Naive thymus-derived CD8-positive, alpha-beta T cell (primary cell): ENCODE results near the gene EIF5. TPM values are rescaled to one million over a fixed set of nuclear protein-coding genes. Genes with fewer than 3 reads are reported as not detected.

Source experiments
- ATAC-seq, 2 donors: fragments of 150-1000 bp; cut with Tn5 transposase in 1 of 2; sonication (Bioruptor Pico), chemical (Tn5 transposase) in 1 of 2; 1 replicate in 1 of 2; 2 replicates in 1 of 2; pipeline ENCODE4 v1.10.0; 2021; ENCODE audit warnings: mild to moderate bottlenecking in 2 of 2, moderate library complexity in 2 of 2
- POLR2A ChIA-PET: fragments of 350-600 bp; sonication (Branson Sonifier 250); formaldehyde crosslinking; loops from one replicate; lab custom pipeline; 2021; ENCODE audit warnings: antibody characterized with exemption; lab: Charles Lee
- DNase-seq, 10 donors: peaks; one replicate each; pipeline versions ENCODE4 v3.0.0 to v3.0.0-alpha.2; 2020 to 2022
- H3K27ac Mint-ChIP-seq, 10 donors: one replicate each; pipeline ENCODE4 v1.8.0; 2020 to 2022; ENCODE audit warnings: mild to moderate bottlenecking in 10 of 10, mixed read lengths in 10 of 10, moderate library complexity in 4 of 10, inconsistent platforms in 1 of 10
- H3K27me3 Mint-ChIP-seq, 5 donors: one replicate each; pipeline ENCODE4 v1.8.0; 2021 to 2022; ENCODE audit warnings: mixed read lengths in 5 of 5
- H3K36me3 Mint-ChIP-seq, 3 donors: one replicate each; pipeline ENCODE4 v1.8.0; 2020 to 2022; ENCODE audit warnings: mixed read lengths in 3 of 3, mild to moderate bottlenecking in 2 of 3, inconsistent platforms in 1 of 3
- H3K4me1 Mint-ChIP-seq, 4 donors: one replicate each; pipeline ENCODE4 v1.8.0; 2021 to 2022; ENCODE audit warnings: mixed read lengths in 4 of 4
- H3K4me3 Mint-ChIP-seq, 10 donors: one replicate each; pipeline ENCODE4 v1.8.0; 2020 to 2022; ENCODE audit warnings: mild to moderate bottlenecking in 10 of 10, mixed read lengths in 10 of 10, moderate library complexity in 6 of 10, inconsistent platforms in 1 of 10
- H3K9me3 Mint-ChIP-seq, 9 donors: one replicate each; pipeline ENCODE4 v1.8.0; 2020 to 2022; ENCODE audit warnings: mixed read lengths in 9 of 9, mild to moderate bottlenecking in 3 of 9, inconsistent platforms in 1 of 9, moderate library complexity in 1 of 9
- polyA plus RNA-seq, 3 donors: library from polyadenylated mRNA; unstranded; fragments of 300-500 nt; fragmentation: Illumina TruSeq; gene quantifications; one replicate each; pipeline ENCODE4 v1.2.3, GENCODE V29; 2021
- total RNA-seq, 8 experiments: library from RNA in 2 of 8; stranded (reverse) in 2 of 8; gene quantifications; one replicate each; pipeline ENCODE4 v1.2.3 and lab custom pipeline; 2021 to 2026

Gene EIF5
- total and polyA plus RNA-seq, 5 experiments from 2014 or later, result 283 to 375 (median 332) TPM

GRCh38 chr14:103313704-103314103 lies 20.3 kb upstream of the EIF5 start:
- Mint-ChIP-seq H3K27ac (no peak overlapping the region), H3K4me1 (peaks cover 0 to 6% (median 1%) of the 10 kb centered on the region in 4 donors), H3K9me3 (no peaks in the 10 kb centered on the region), H3K4me3 (no peak overlapping the region), H3K36me3 (no peaks in the 10 kb centered on the region), H3K27me3 (peaks cover 4 to 24% (median 12%) of the 10 kb centered on the region in 5 donors)
- ATAC-seq (no peak), DNase-seq (no peak)
- POLR2A ChIA-PET, result no interaction called here

- Mint-ChIP-seq H3K27ac (peak overlapping the region in 1 of 10 donors; percentile 67), H3K9me3 (no peaks in the 10 kb centered on the region), H3K27me3 (peaks cover 4 to 34% (median 19%) of the 10 kb centered on the region in 5 donors), H3K36me3 (no peaks in the 10 kb centered on the region), H3K4me3 (no peak overlapping the region), H3K4me1 (peaks cover 0 to 6% (median 1%) of the 10 kb centered on the region in 4 donors)
- no peak for ATAC-seq
- DNase-seq, result no peak
- POLR2A ChIA-PET, result no interaction called here
These were observed 19.4 kb upstream of the EIF5 start for GRCh38 chr14:103314496-103315277.

- POLR2A ChIA-PET, result no interaction called here
- Mint-ChIP-seq H3K27ac (no peak overlapping the region), H3K4me1 (peaks cover 0 to 6% (median 1%) of the 10 kb centered on the region in 4 donors), H3K27me3 (peaks cover 4 to 34% (median 19%) of the 10 kb centered on the region in 5 donors), H3K36me3 (no peaks in the 10 kb centered on the region), H3K4me3 (no peak overlapping the region), H3K9me3 (no peaks in the 10 kb centered on the region)
- DNase-seq (no peak), ATAC-seq (no peak)
These were observed 18.6 kb upstream of the EIF5 start for GRCh38 chr14:103315351-103315911.

GRCh38 chr14:103315941-103316340 lies 18.1 kb upstream of the EIF5 start:
- ATAC-seq (no peak), DNase-seq (no peak)
- Mint-ChIP-seq H3K27ac (no peak overlapping the region), H3K36me3 (no peaks in the 10 kb centered on the region), H3K27me3 (peaks cover 5 to 34% (median 19%) of the 10 kb centered on the region in 5 donors), H3K9me3 (no peaks in the 10 kb centered on the region), H3K4me3 (no peak overlapping the region), H3K4me1 (peaks cover 0 to 6% (median 1%) of the 10 kb centered on the region in 4 donors)
- POLR2A ChIA-PET, result no interaction called here

GRCh38 chr14:103316721-103317121 lies 17.3 kb upstream of the EIF5 start:
- no peak overlapping the region for H3K27ac Mint-ChIP-seq
- H3K27me3 Mint-ChIP-seq, result peaks cover 9 to 34% (median 19%) of the 10 kb centered on the region in 5 donors
- no peaks in the 10 kb centered on the region for H3K36me3 Mint-ChIP-seq
- no peak overlapping the region for H3K4me3 Mint-ChIP-seq
- peaks cover 0 to 6% (median 1%) of the 10 kb centered on the region in 4 donors for H3K4me1 Mint-ChIP-seq
- DNase-seq (no peak), ATAC-seq (no peak)
- POLR2A ChIA-PET, result no interaction called here
- H3K9me3 Mint-ChIP-seq, result no peaks in the 10 kb centered on the region

GRCh38 chr14:103317251-103317650 lies 16.8 kb upstream of the EIF5 start:
- ATAC-seq (no peak), DNase-seq (no peak)
- POLR2A ChIA-PET, result no interaction called here
- peaks cover 0 to 6% (median 1%) of the 10 kb centered on the region in 4 donors for H3K4me1 Mint-ChIP-seq
- H3K9me3 Mint-ChIP-seq, result no peaks in the 10 kb centered on the region
- peaks cover 9 to 34% (median 19%) of the 10 kb centered on the region in 5 donors for H3K27me3 Mint-ChIP-seq
- peak overlapping the region in 1 of 10 donors; percentile 24 for H3K27ac Mint-ChIP-seq
- no peak overlapping the region for H3K4me3 Mint-ChIP-seq
- H3K36me3 Mint-ChIP-seq, result no peaks in the 10 kb centered on the region

GRCh38 chr14:103317976-103318580 lies 16.0 kb upstream of the EIF5 start:
- POLR2A ChIA-PET, result no interaction called here
- Mint-ChIP-seq H3K36me3 (no peaks in the 10 kb centered on the region), H3K9me3 (no peaks in the 10 kb centered on the region), H3K4me1 (peaks cover 0 to 6% (median 1%) of the 10 kb centered on the region in 4 donors), H3K27ac (peak overlapping the region in 1 of 10 donors; percentile 24), H3K27me3 (peaks cover 9 to 34% (median 19%) of the 10 kb centered on the region in 5 donors), H3K4me3 (no peak overlapping the region)
- no peak for DNase-seq
- no peak for ATAC-seq

- DNase-seq, result no peak
- H3K4me3 Mint-ChIP-seq, result no peak overlapping the region
- no peaks in the 10 kb centered on the region for H3K9me3 Mint-ChIP-seq
- POLR2A ChIA-PET, result no interaction called here
- H3K27me3 Mint-ChIP-seq, result peaks cover 11 to 34% (median 19%) of the 10 kb centered on the region in 5 donors
- no peaks in the 10 kb centered on the region for H3K36me3 Mint-ChIP-seq
- peaks cover 0 to 6% (median 1%) of the 10 kb centered on the region in 4 donors for H3K4me1 Mint-ChIP-seq
- ATAC-seq, result no peak
- H3K27ac Mint-ChIP-seq, result peak overlapping the region in 1 of 10 donors; percentile 70
These were observed 15.2 kb upstream of the EIF5 start for GRCh38 chr14:103318750-103319419.

- POLR2A ChIA-PET, result no interaction called here
- no peaks in the 10 kb centered on the region for H3K9me3 Mint-ChIP-seq
- DNase-seq (no peak), ATAC-seq (no peak)
- no peaks in the 10 kb centered on the region for H3K36me3 Mint-ChIP-seq
- H3K4me3 Mint-ChIP-seq, result no peak overlapping the region
- peak overlapping the region in 1 of 10 donors; percentile 70 for H3K27ac Mint-ChIP-seq
- peaks cover 11 to 34% (median 19%) of the 10 kb centered on the region in 5 donors for H3K27me3 Mint-ChIP-seq
- peaks cover 0 to 6% (median 1%) of the 10 kb centered on the region in 4 donors for H3K4me1 Mint-ChIP-seq
These were observed 14.6 kb upstream of the EIF5 start for GRCh38 chr14:103319422-103319821.

- peaks cover 0 to 2% (median under 1%) of the 10 kb centered on the region in 4 donors for H3K4me1 Mint-ChIP-seq
- H3K27ac Mint-ChIP-seq, result no peak overlapping the region
- no peak for DNase-seq
- no peaks in the 10 kb centered on the region for H3K9me3 Mint-ChIP-seq
- H3K27me3 Mint-ChIP-seq, result peaks cover 0 to 9% (median 3%) of the 10 kb centered on the region in 5 donors
- no peaks in the 10 kb centered on the region for H3K36me3 Mint-ChIP-seq
- H3K4me3 Mint-ChIP-seq, result no peak overlapping the region
- ATAC-seq, result no peak
- POLR2A ChIA-PET, result interaction anchor here (1.0 kb wide), 1 partner anchor 41 kb away, joined by 4 read pairs; no protein-coding TSS in a partner anchor
These were observed 8.0 kb upstream of the EIF5 start for GRCh38 chr14:103326078-103326477.

GRCh38 chr14:103328941-103329340 lies 5.1 kb upstream of the EIF5 start:
- peaks cover 0 to 1% (median under 1%) of the 10 kb centered on the region in 3 donors for H3K36me3 Mint-ChIP-seq
- ATAC-seq (no peak), DNase-seq (no peak)
- peaks cover 0 to 16% (median 6%) of the 10 kb centered on the region in 4 donors for H3K4me1 Mint-ChIP-seq
- POLR2A ChIA-PET, result no interaction called here
- H3K9me3 Mint-ChIP-seq, result peaks cover 0 to under 1% (median 0%) of the 10 kb centered on the region in 9 donors
- peaks cover 0 to 3% (median 0%) of the 10 kb centered on the region in 5 donors for H3K27me3 Mint-ChIP-seq
- no peak overlapping the region for H3K27ac Mint-ChIP-seq
- no peak overlapping the region for H3K4me3 Mint-ChIP-seq
